GM10266 (cell line): ENCODE measurements around the gene TMEM39A.

ENCODE experiments used
- DNase-seq: peaks from one replicate; pipeline ENCODE4 v3.0.0; 2012; ENCODE audit errors: extremely low spot score
- TF ChIP-seq, protein P1 (sequence below): IDR thresholded peaks from 2 replicates; pipeline ENCODE4 v1.5.1; 2012; ENCODE audit warnings: mild to moderate bottlenecking, low read depth; ENCODE audit not compliant: control insufficient read depth, insufficient read depth; ENCODE audit errors: missing control alignments

Gene TMEM39A

DNA sequence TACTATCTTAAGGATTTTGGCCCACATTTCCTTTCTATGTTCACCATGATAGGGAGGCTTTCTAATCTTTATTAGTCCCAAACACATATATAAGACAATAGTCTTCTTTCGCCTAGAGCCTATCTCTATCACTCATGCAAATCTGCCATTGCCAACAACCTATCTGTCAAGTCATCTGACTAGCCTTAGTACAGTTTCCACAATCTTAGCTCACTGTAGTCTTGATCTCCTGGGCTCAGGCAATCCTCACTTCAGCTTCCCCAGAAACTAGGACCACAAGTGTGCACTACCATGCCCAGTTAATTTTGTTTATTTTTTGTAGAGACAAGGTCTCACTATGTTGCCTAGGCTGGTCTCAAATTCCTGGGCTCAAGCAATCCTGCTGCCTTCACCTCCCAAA is 6.9 kb downstream of the TMEM39A start:
- TF ChIP-seq, protein P1, sequence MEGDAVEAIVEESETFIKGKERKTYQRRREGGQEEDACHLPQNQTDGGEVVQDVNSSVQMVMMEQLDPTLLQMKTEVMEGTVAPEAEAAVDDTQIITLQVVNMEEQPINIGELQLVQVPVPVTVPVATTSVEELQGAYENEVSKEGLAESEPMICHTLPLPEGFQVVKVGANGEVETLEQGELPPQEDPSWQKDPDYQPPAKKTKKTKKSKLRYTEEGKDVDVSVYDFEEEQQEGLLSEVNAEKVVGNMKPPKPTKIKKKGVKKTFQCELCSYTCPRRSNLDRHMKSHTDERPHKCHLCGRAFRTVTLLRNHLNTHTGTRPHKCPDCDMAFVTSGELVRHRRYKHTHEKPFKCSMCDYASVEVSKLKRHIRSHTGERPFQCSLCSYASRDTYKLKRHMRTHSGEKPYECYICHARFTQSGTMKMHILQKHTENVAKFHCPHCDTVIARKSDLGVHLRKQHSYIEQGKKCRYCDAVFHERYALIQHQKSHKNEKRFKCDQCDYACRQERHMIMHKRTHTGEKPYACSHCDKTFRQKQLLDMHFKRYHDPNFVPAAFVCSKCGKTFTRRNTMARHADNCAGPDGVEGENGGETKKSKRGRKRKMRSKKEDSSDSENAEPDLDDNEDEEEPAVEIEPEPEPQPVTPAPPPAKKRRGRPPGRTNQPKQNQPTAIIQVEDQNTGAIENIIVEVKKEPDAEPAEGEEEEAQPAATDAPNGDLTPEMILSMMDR, result no peak
- DNase-seq, result no peak

DNA sequence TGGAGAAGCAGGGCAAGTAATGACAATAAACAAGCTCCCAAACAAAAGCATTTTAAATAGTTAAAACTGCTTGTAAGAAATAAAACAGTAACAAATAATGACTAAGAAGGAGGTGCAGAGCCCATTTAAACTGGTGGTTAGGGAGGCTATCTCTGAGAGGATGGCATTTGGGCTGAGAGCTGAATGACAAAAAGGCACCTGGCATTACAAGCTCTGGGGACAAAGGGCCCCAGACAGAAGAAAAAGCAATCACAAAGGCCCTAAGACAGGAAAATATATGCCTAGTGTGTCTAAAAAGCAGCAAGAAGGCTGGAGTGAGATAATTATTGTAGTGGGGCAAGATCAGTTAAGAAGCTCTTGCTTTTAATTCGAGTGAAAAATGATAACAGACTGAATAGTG is 9.6 kb downstream of the TMEM39A start:
- TF ChIP-seq, protein P1, result no peak

GRCh38 chr3:119444590-119444989 is 18.8 kb downstream of the TMEM39A start:
- DNase-seq, result no peak
- TF ChIP-seq, protein P1, result no peak

More for the DNA sequence above, 9.6 kb downstream of the TMEM39A start:
- DNase-seq, result no peak

DNA sequence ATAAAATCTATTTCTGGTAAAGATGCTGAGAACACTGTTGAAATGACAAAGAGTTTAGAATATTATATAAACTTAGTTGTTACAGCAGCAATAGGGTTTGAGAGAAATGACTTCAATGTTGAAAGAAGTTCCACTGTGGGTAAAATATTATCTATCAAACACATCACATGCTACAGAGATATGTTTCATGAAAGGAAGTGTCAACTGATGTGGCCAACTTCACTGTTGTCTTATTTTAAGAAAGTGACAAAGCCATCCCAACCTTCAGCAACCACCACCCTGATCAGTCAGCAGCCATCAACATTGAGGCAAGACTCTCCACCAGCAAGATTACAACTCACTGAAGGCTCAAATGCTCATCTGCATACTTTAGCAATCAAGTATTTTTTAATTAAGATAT is 20.2 kb downstream of the TMEM39A start:
- no peak for DNase-seq
- TF ChIP-seq, protein P1, result no peak

DNA sequence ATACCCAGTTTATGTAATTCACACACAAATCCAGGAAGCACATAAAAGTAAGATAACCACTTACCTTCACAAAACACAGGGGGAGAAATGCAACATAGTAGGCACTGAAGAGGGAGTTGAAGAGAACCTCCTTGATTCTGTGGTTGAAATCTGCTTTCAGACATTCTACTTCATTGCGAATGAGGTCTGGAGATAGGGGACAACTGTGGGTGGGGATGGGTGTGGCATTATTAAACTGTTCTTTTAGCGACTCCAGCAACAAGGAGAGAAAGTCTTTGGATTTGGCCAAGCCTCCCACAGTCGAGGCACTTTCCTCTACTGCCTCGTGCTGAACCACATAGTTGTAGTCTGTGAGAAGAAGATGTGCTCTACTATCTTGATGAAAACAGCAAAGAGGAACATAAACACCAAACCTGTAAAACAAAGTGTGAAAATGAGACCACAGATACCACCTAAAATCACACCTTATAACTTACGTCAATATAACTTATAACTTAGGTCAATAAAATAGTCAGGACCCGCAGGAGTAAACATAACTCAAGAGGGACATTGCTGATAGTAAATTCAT is 25.6 kb downstream of the TMEM39A start:
- TF ChIP-seq, protein P1, result no peak
- DNase-seq, result no peak

DNA sequence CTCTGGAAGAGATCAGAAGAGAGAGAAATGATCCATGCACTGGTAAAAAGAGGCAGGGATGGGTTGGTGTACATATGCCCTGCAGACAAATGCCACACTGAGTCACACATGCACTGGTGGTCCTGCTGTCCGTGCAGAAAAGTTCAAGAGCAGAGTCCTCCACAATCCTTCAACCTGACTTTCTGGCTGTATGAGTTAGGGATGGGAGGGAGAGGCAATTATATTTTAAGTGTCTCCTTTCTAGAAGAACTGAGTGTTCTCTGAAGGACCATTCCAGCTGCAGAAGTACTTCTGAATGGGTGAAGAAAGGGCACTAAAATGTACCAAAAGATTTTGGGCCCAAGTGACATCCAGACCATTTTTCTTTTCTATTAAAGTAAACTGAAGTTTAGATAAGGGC is 26.4 kb downstream of the TMEM39A start:
- TF ChIP-seq, protein P1, result no peak
- no peak for DNase-seq

GRCh38 chr3:119434703-119435102 is 28.7 kb downstream of the TMEM39A start:
- no peak for DNase-seq
- TF ChIP-seq, protein P1, result no peak
